NCI-H2029 (cell line): ENCODE results near the gene SAMM50.

Source experiments
- DNase-seq: peaks from one replicate; lab custom pipeline; 2025; lab: John Stamatoyannopoulos, UW

Gene SAMM50

DNA sequence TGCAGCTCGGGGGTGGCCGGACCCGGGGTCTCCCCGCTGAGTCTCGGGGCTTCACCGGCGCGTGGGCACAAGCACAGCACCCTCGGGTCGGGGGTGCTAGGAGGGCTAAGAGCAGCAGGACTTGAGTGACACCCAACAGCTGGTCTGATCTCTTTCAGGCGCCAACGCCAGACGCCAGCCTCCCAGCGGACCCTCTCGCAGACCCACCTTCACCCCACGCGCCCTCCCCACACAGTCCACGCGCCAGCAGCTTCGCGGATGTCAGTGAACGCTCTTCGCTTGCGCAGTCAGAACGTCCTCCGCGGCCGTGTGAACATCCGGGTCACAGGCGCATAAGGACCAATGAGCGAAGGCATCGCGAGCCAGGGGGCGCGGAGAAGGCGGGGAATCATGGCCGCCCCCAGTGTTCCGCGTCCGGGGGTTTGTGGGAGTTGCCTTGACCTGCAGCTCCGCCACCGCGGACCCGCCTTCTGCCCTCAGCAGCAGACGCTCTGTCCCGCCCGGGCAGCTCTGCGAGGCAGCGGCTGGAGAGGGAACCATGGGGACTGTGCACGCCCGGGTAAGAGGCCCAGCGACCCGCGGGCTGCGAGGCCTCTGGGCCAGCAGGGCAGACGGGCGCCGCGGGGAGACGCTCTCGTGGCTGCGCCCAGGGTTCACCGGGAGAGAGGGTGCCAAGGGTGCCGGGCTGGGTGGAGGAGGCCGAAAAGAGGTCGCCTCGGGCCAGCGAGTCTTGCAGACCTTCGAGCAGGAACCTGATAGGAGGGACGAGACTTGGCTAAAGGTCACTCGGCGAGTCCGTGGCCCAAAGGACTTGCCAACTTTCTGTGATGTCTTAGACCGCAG, at the start of gene SAMM50:
SAMM50 (plus strand) TSS at position 403 of the 843 bp plus-strand sequence; CDS start at position 539, 136 bp downstream.
- DNase-seq = peak; percentile 79

DNA sequence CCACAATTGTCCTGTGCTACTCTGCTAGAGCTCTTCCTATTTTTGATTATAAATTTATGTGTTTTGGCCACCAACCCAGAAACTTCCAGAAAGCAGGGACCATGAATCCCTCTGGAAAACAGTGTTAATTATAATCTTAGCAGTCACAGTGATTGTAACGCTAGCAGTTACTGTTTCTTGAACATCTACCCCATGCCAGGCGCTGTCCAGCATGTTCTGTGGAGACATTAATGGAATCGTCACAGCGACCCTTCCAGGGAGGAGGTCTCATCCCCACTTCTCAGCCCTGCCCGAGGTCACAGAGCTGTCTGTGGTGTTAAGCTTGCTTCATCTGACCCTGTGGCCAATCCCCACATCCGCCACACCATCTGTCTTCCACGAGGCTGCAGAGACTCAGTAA, 49.6 kb upstream of the SAMM50 start:
- no peak for DNase-seq

DNA sequence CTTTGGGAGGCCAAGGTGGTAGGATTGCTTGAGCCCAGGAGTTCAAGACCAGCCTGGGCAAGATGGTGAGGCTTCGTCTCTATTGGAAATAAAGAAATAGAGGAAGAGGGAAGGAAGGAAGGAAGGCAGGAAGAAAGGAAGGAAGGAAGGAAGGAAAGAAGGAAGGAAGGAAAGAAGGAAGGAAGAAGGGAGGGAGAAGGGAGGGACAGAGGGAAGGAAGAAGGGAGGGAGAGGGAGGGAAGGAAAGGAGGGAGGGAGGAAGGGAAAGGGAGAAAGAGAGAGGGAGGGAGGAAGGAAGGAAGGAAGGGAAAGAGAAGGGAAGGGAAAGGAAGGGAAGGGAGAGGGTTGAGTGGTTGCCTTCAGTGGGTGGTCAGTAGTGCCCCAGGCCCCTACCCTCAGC, 45.5 kb upstream of the SAMM50 start:
- no peak for DNase-seq

DNA sequence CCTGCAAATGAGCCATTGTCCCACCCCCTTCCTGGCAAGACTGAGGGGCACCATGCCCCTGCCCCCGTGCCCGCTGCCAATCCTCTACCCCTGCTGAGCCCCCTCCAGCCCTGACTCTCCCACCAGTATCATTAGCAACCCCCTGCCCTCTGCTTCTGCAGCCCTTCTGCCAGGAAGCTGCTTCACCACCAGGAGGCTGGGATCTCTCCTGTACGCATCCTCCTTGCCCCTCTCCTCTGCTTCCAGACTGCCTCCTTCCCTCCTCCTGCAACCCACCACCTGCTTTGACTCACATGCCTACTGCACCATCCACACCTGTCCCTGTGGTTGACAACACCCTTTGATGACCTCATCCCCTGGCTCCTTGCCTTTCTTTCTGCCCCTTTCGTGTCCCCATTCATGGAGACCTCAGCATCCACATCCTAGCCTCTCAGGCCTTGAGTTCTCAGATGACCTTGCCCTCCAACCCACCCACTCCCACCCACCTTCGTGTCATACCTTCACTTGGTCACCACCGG, 45.0 kb upstream of the SAMM50 start:
- DNase-seq = peak; percentile 28

DNA sequence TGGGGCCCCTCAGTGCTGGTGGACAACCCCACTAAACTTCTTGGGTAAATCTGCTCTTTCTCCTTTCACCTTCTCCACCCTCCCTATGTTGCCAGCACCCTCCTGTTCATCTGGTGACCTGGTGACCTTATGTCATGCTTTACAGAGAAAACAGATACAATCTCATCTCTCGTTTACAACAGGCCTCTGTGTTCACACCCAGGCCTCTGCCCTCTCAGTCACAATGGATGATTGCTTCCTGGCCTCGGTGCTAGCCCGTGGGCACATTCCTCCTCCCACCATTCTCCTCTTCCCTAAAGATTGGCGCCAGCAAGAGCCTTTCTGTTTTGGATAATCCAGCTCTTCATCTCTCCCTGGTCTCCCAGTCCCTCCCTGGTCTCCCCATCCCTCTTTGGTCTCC, 43.9 kb upstream of the SAMM50 start:
- DNase-seq = no peak

DNA sequence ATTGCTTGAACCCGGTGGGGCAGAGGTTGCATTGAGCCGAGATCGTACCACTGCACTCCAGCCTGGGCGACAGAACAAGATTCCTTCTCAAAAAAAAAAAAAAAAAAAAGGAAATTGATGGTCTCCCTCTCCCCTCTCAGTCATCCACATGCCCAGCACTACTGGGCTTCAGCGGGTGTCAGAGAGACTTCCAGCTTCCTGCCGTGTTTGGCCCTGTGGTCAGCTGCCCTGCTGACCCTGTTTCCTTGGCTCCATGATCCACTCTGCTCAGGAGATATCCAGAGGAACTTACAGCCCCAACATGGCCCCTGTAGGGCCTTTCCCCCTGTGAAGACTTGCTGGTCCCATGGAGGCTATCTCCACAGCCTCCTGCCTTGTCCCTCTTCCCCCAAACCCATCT, 37.7 kb upstream of the SAMM50 start:
- DNase-seq = no peak

DNA sequence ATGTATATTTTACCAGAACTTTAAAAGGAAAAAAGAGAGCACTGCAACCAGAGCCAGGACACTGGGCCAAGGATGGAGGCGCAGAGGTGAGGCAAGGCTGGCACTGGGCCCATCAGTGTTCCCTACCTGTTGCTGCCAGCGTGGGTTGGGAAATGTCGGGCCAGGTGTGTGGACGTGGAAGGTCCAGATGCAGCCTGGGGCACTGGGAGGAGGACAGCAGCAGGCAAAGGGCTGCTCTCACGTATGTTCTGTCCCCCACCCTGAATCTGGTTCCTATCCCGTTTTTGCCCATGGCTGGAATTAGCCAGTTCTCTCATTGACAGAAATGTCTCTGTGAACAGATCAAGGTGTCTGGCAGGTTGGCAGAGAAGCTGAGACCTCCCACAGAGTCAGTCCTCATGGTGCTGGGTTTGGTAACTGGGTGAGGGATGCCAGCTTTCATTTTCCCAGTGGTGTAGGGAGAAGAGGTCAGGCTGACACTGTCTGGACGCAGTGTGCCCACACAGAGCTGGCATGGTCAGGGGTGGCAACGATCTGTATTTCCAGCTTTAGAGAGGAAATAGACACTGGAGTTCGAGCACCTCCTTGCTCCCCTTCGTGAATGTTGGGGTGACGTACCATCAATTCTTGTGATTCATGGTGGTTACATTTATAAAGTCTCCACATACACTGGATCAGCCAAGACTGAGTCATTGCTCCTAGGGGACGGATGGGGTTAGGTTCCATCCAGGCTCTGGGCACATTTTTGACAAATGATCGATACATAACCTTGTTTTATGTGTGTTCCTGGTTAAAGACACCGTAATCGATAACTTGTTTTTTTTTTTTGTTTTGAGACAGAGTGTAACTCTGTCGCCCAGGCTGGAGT, 35.9 kb upstream of the SAMM50 start:
- no peak for DNase-seq

DNA sequence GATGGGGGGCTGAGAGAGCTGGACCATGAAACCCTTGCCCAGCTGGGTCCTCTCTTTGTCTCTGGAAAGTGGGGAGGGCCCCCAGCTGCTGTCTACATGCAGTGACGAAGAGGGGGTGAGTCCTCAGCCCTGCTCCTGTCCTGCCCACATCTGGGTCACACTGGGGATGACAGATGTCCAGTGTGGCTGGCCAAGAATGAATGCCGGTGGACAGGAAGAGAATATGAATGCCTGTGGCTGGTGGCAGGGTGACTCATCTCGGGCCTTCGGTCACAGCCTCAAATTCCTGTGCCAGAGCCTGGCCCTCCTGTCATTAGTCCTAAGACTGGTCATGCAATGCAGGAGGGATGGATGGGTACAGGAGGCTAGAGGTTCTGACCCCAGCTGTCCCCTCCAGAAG, 33.9 kb upstream of the SAMM50 start:
- DNase-seq = no peak

DNA sequence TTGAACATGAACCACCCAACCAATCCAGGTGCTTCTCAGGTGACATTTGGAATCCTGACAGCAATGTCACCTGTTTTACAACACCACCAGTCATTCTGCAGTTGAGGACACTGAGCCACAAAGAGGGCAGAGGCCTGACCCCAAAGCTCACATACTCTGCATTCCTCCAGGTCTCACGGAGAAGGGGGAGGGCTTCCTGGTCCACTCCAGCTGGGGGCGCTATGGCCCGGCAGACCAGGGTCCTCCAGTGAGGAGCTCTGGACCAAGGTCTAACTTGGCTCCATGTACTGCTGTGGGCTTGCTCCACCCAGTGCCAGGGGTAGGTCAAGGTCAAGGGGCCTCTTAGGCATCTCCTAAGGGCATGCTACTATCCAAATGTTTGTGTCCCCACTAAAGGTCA, 33.1 kb upstream of the SAMM50 start:
- DNase-seq = peak; percentile 17

DNA sequence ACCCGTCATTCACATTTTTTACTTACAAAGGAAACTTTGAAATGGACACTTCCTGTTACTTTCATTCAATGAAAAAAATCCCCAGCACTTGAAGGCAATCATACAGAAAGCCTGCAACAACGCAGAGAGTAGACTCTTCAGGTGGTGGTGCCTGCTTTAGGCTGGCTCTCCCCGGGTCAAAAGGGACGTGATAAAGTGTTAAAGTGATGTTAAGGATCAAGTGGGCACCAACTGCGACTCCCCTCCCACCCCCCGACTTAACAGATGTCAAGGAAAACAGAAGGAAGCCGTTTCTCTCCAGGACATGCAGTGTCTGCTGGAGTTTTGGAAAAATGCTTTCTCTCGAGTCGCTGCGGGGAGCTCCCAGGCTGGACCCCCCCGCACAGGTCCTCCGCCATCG, 32.1 kb upstream of the SAMM50 start:
- DNase-seq = no peak

DNA sequence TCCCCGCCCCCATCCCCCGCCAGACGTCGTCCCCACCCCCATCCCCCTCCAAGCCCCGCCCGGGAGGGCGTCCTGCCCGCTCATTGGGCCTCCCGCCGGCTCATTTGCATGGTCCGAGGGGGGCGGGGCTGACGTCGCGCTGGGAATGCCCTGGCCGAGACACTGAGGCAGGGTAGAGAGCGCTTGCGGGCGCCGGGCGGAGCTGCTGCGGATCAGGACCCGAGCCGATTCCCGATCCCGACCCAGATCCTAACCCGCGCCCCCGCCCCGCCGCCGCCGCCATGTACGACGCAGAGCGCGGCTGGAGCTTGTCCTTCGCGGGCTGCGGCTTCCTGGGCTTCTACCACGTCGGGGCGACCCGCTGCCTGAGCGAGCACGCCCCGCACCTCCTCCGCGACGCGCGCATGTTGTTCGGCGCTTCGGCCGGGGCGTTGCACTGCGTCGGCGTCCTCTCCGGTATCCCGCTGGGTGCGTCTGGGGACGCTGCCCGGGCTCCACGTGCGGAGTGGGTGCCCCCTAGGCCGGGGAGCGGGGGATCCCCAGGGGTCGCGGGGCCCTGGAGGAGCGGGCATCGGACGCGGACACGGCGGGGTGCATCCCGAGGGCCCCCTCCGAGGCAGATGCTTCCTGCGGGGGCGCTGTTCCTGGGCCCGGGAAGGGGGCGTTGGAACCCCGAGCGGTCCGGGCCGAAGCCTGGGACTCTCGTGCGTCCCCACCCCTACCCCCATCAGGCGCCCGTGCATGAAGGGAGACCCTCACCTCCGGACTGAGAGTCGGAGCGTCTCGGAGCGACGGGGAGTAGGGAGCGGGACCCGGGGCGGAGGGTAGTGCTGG, 31.4 kb upstream of the SAMM50 start, which contains the start of gene PNPLA3:
PNPLA3 (plus strand) TSS at position 175 of the 834 bp plus-strand sequence; CDS start at position 282, 107 bp downstream.
- DNase-seq = peak; percentile 75

DNA sequence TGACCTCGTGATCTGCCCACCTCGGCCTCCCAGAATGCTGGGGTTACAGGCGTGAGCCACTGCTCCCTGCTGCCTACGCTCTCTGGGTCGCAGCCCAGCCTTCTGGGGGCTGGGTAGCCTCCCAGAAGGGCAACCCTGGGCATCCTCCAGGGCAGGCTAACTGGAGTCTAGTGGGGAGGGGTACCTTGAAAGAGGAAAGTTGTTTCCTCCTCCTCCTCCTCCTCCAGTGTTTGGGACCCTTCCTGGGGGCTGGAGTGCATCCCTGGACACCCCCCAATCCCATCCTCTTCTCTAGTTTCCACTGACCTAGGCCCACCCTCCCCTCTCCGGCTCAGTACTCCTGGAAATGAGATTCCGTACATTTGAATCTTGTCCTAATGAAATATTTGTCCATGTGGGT, 30.4 kb upstream of the SAMM50 start:
- DNase-seq = no peak

DNA sequence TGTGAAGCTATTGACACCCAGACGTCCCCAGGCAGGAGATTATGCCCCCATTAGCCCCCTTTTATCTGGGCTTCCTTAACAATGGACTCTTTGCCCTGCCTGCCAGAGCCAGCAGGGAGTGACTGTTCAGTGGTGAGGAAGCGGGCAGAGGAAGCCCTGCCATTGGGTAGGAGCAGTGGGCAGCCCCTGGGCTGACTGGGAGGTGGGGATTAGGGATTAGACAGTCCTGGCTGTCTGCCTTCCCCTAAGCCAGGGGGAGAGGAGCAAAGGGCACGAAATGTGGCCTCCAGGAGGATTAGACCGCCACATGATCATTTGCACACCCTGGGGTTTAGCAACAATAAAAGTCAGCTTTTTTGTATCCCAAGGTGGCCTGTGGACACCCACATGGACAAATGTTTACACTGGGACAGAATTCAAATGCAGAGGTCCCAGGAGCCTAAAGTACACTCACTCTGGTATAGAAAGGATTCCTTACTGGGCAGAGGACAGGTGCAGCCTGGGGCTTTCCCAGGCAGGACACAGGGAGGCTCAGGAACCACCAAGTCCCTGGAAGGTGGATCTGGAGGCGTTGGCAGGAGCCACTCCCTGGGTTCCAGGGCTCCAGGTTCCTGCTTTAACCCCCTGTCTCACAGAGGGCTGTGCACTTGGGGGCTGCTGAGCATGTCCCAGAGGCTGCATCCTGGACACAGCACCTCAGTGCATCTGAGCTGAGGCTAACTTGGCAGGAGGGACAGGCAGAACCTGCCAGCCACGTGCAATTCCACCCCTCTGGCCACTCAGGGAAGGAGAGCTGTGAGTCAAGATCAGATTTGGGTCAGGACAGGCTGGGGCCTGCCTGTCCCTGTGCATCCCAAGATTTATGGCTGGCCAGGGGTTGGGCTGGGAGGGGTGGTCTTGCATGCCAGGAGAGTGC, 29.6 kb upstream of the SAMM50 start:
- no peak for DNase-seq

DNA sequence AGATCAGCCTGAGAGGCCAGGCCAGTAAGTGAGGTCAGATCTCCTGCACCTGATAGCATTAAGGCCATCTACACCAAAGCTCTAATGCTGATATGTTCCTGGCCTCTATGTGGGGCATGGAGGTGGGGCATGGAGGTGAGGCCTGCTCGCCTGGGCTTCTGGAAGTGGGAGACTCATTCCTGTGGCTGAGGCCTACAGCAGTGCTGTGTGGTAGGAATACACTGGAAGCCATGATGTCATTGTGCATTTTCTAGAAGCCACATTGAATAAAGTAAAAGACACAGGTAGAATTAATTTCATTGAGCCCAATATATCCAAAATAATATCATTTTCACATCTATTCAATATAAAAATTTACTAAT, 28.9 kb upstream of the SAMM50 start:
- no peak for DNase-seq

DNA sequence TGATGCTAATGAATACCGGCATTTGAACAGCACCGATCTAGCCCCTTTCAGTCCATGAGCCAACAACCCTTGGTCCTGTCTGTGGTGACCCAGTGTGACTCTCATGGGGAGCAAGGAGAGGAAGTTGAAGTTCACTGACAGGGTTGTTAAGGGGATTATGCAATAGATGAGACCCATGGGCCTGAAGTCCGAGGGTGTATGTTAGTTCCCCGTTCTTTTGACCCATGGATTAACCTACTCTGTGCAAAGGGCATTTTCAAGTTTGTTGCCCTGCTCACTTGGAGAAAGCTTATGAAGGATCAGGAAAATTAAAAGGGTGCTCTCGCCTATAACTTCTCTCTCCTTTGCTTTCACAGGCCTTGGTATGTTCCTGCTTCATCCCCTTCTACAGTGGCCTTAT, 26.8 kb upstream of the SAMM50 start:
- no peak for DNase-seq

DNA sequence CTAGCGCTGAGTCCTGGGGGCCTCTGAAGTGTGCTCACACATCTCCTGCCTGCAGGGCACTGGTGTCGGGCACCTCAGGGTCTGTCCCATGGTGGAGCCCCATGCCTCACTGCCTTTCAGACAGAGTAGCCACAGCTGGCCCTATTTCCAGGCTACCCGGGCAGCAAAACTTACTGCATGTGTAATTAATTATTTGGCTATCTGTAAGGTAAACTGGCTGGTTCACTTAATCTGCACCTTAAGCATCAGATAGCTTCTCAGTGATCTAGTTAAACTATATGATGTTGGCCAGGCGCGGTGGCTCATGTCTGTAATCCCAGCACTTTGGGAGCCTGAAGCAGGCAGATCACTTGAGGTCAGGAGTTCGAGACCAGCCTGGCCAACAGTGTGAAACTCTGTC, 26.3 kb upstream of the SAMM50 start:
- DNase-seq = no peak

DNA sequence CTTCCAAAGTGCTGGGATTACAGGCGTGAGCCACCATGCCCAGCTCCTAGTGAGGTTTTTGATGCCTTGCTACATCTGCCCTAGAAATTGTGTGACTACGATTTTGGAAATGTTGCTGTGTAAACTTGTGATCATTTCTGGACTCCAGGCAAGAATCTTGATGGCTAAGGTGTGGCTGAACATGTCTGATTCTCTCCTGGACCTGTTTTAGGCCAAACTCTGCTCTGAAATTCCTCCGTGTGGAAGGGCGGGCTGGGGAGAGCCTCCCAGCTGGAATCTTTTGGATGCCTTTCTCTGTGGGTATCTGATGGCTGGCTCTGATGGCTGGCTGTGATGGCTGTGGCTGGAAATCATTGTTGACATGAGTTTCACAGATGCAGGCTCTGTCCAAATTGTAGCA, 23.5 kb upstream of the SAMM50 start:
- no peak for DNase-seq

DNA sequence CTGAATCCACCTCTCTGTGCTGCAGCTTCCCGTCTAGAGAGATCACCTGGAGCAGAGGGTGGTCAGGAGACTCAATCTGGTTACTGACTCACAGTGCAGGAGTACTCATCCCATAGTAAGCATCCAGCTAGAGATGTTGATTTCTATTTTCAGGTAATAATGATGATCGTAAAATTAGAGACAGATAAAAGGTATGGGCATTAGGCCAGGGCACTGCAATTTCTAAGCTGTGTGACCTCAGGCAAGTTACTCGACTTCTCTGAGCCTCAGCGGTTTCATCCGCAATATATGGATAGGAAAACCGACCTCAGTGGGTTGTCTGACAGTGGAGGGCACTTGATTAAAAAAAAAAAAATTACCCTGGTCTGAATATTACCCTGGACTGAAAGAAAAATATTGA, 13.8 kb upstream of the SAMM50 start:
- DNase-seq = no peak

DNA sequence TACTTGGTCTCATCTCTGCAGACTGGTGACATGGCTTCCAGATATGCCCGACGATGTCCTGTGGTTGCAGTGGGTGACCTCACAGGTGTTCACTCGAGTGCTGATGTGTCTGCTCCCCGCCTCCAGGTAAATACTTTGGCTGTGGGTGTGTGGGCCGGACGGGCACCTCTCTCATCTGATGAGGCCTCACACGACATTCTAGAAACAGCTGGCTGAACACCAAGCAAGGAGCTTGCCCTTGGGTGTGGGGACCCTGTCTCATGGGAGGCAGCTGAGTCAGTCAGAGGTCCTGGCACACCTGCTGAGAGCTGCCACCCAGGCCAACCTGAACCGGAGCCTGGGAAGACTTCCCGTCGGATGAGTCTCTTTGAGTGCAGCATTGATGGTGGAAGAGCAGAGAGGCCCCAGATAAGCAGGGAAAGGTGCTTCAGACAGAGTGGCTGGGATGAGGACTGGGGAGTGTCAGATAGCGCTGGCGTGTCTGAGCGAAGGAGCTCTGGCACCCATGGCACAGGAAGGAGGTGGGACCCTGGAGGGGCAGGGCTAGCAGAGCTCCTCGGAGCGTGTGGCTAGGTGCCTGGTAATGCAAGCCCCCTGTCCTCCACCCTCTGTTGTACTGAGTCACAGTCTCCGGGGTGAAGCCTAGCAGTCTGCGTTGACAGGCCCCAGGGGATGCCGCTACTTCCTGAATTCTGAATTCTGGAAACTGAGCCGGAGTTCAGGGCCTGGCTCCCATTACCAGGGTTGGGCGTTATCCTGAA, 10.4 kb upstream of the SAMM50 start:
- DNase-seq = peak; percentile 26
